MCF 10A (cell line): ENCODE data around the gene USP25. TPM values are rescaled to one million over a fixed set of nuclear protein-coding genes. Genes with fewer than 3 reads are reported as not detected.
A peak's percentile ranks its signal among the peaks of the same experiment; 100 is the strongest.

Experiments used
- BruUV-seq: library from RNA; stranded (reverse); fragments of 400-500 nt; replicated peaks from 2 replicates; lab custom pipeline; 2021; lab: Mats Ljungman, UMichigan
- CTCF ChIA-PET: fragments of 300-600 bp; sonication (Branson Sonifier 250); formaldehyde crosslinking; extraction: SDS; loops from one replicate; lab custom pipeline; 2021; ENCODE audit warnings: antibody characterized with exemption, inconsistent platforms; lab: Yijun Ruan, JAX
- POLR2A ChIA-PET: fragments of 300-600, 350-650 bp; sonication (Branson Sonifier 250); formaldehyde crosslinking; extraction: SDS; loops from one replicate; lab custom pipeline; 2020; ENCODE audit warnings: antibody characterized with exemption, inconsistent platforms; lab: Yijun Ruan, JAX
- DNase-seq: peaks from one replicate; pipeline ENCODE4 v3.0.0-alpha.2; 2018; ENCODE audit not compliant: unreplicated experiment
- H3K27ac Mint-ChIP-seq: one replicate; pipeline ENCODE4 v1.8.0; 2022; ENCODE audit warnings: mild to moderate bottlenecking, low read depth, mixed read lengths; ENCODE audit not compliant: unreplicated experiment
- H3K27me3 Mint-ChIP-seq: one replicate; pipeline ENCODE4 v1.8.0; 2022; ENCODE audit warnings: mixed read lengths; ENCODE audit not compliant: insufficient read depth, unreplicated experiment
- H3K36me3 Mint-ChIP-seq: one replicate; pipeline ENCODE4 v1.8.0; 2022; ENCODE audit warnings: mild to moderate bottlenecking, moderate library complexity, mixed read lengths; ENCODE audit not compliant: insufficient read depth, unreplicated experiment
- H3K4me1 Mint-ChIP-seq: one replicate; pipeline ENCODE4 v1.8.0; 2022; ENCODE audit warnings: mixed read lengths; ENCODE audit not compliant: insufficient read depth, unreplicated experiment
- H3K4me3 Mint-ChIP-seq: one replicate; pipeline ENCODE4 v1.8.0; 2022; ENCODE audit warnings: mild to moderate bottlenecking, moderate library complexity, mixed read lengths; ENCODE audit not compliant: unreplicated experiment
- H3K9me3 Mint-ChIP-seq: one replicate; pipeline ENCODE4 v1.8.0; 2022; ENCODE audit warnings: mixed read lengths; ENCODE audit not compliant: unreplicated experiment
- CTCF ChIP-seq: fragments of 200-600 bp; IDR thresholded peaks from one replicate; pipeline ENCODE4 v1.8.0; 2022; ENCODE audit warnings: antibody characterized with exemption, mild to moderate bottlenecking; ENCODE audit not compliant: unreplicated experiment
- intact Hi-C: fragments of 100-400 bp; cut with micrococcal nuclease; formaldehyde crosslinking; loops from 2 replicates; pipeline ENCODE4 v1.14.1; 2022
- total RNA-seq: library from RNA; stranded (reverse); gene quantifications from 2 replicates; pipeline ENCODE4 v1.2.3, GENCODE V29; 2022

Gene USP25
- total RNA-seq, 1 experiment from 2014 or later, result 90.8 TPM

GRCh38 chr21:15744926-15745325, 15.1 kb downstream of the USP25 start:
- Mint-ChIP-seq H3K4me1 (peaks cover 44% of the 10 kb centered on the region), H3K9me3 (no peaks in the 10 kb centered on the region), H3K27me3 (no peaks in the 10 kb centered on the region), H3K4me3 (no peak overlapping the region), H3K27ac (no peak overlapping the region), H3K36me3 (peaks cover 21% of the 10 kb centered on the region)
- no peak for TF ChIP-seq CTCF
- ChIA-PET CTCF (no interaction called here), POLR2A (interaction anchor here (1.4 kb wide), 1 partner anchor 16 kb away, joined by 3 read pairs; no protein-coding TSS in a partner anchor)
- no TSS peak for BruUV-seq
- intact Hi-C loops, result no loop called here
- DNase-seq, result no peak

GRCh38 chr21:15748586-15748985, 18.8 kb downstream of the USP25 start:
- BruUV-seq, result no TSS peak
- Mint-ChIP-seq H3K9me3 (no peaks in the 10 kb centered on the region), H3K4me3 (no peak overlapping the region), H3K27ac (no peak overlapping the region), H3K36me3 (peaks cover 29% of the 10 kb centered on the region), H3K4me1 (peaks cover 32% of the 10 kb centered on the region), H3K27me3 (no peaks in the 10 kb centered on the region)
- no peak for TF ChIP-seq CTCF
- ChIA-PET CTCF (interaction anchor here (0.6 to 0.7 kb wide), 3 partner anchors 15 to 210 kb away, joined by 3 to 4 read pairs (median 3); no protein-coding TSS in a partner anchor), POLR2A (interaction anchor here (0.8 to 1.8 kb wide), 6 partner anchors 12 to 55 kb away, joined by 3 to 9 read pairs (median 5); partner anchors contain the start of gene USP25)
- intact Hi-C loops, result no loop called here
- no peak for DNase-seq

GRCh38 chr21:15749082-15749860, 19.5 kb downstream of the USP25 start:
- peaks cover 22% of the 10 kb centered on the region for H3K36me3 Mint-ChIP-seq
- H3K27me3 Mint-ChIP-seq, result no peaks in the 10 kb centered on the region
- H3K4me1 Mint-ChIP-seq, result peaks cover 37% of the 10 kb centered on the region
- no peak for TF ChIP-seq CTCF
- no peak for DNase-seq
- POLR2A ChIA-PET, result interaction anchor here (0.6 to 1.8 kb wide), 4 partner anchors 13 to 860 kb away, joined by 3 to 9 read pairs (median 6); partner anchors contain the start of gene USP25
- no peak overlapping the region for H3K4me3 Mint-ChIP-seq
- BruUV-seq, result no TSS peak
- peak overlapping the region; percentile 52 for H3K27ac Mint-ChIP-seq
- H3K9me3 Mint-ChIP-seq, result no peaks in the 10 kb centered on the region
- intact Hi-C loops, result no loop called here
- CTCF ChIA-PET, result interaction anchor here (0.7 kb wide), 1 partner anchor 19 kb away, joined by 3 read pairs; no protein-coding TSS in a partner anchor

GRCh38 chr21:15749861-15750159, 20.0 kb downstream of the USP25 start:
- BruUV-seq, result no TSS peak
- no peaks in the 10 kb centered on the region for H3K9me3 Mint-ChIP-seq
- peaks cover 42% of the 10 kb centered on the region for H3K4me1 Mint-ChIP-seq
- intact Hi-C loops, result no loop called here
- peak overlapping the region; percentile 52 for H3K27ac Mint-ChIP-seq
- POLR2A ChIA-PET, result interaction anchor here (1.6 to 1.8 kb wide), 2 partner anchors 14 to 17 kb away, joined by 5 to 9 read pairs; no protein-coding TSS in a partner anchor
- CTCF ChIA-PET, result interaction anchor here (0.5 kb wide), 1 partner anchor 101 kb away, joined by 3 read pairs; no protein-coding TSS in a partner anchor
- DNase-seq, result no peak
- no peak for TF ChIP-seq CTCF
- H3K4me3 Mint-ChIP-seq, result no peak overlapping the region
- no peaks in the 10 kb centered on the region for H3K27me3 Mint-ChIP-seq
- peaks cover 21% of the 10 kb centered on the region for H3K36me3 Mint-ChIP-seq
